Renal cortical epithelial cell (primary cell): ENCODE data around the gene DEPDC1B. TPM values are rescaled to one million over a fixed set of nuclear protein-coding genes. Genes with fewer than 3 reads are reported as not detected.
"Not testable (repeated sequence)": the region's sequence is repeated elsewhere in the genome, so short reads cannot be mapped to it uniquely, and the experiment has no call there.

ENCODE experiments used
- DNase-seq: peaks from one replicate; pipeline ENCODE4 v3.0.0-alpha.2; 2011; ENCODE audit warnings: low read depth
- total RNA-seq: library from RNA; depleted of rRNA; stranded (reverse); fragments of >200 nt; gene quantifications from 2 replicates; pipeline ENCODE4 v1.2.3, GENCODE V29; 2014

Gene DEPDC1B
- total RNA-seq, 1 donor from 2014 or later: 5.7 TPM

GRCh38 chr5:60649288-60649917 is 50.6 kb downstream of the DEPDC1B start:
- peak; percentile 66 for DNase-seq

- no peak for DNase-seq
These were observed 51.8 kb downstream of the DEPDC1B start for GRCh38 chr5:60648175-60648574.

DNA sequence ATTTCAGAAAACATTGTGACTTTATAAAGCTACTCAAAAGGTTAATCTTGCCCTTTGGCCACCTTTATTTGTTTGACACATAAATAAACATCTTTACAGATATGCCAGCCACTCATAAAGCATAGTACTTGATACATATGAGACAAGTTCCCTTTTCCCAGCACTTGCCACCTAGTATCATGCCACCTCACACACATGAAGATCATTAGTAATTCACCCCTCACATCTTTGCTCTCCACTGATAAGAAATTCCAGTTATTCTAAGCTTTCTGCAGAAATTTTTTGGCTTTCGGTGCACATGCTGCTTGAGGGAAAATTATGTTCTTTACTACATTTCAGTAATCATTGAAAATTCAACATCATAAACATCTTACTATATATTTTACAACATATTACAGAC is 59.1 kb downstream of the DEPDC1B start:
- DNase-seq: no peak

- DNase-seq: no peak
These were observed 60.4 kb downstream of the DEPDC1B start for GRCh38 chr5:60639544-60639943.

GRCh38 chr5:60638300-60638699 is 61.7 kb downstream of the DEPDC1B start:
- no peak for DNase-seq

DNA sequence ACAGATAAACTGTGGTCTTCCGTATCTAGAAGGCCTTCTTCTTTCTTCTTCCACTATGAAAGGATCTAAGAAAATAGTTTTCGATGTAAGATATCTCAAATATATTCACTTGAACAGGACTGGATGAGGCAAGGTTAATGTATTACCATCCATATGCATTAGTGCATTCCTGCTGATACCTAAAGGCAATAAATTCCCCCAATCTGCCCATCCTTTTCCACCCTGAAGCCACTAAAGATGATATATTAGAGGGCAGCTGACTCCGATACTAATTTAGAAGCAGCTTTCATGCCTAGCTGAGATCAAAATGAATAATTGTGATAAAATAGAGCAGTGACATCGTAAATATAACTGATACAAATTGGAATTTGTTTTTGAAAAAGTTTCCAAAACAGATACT is 63.3 kb downstream of the DEPDC1B start:
- no peak for DNase-seq

GRCh38 chr5:60636001-60636400 is 64.0 kb downstream of the DEPDC1B start:
- no peak for DNase-seq

DNA sequence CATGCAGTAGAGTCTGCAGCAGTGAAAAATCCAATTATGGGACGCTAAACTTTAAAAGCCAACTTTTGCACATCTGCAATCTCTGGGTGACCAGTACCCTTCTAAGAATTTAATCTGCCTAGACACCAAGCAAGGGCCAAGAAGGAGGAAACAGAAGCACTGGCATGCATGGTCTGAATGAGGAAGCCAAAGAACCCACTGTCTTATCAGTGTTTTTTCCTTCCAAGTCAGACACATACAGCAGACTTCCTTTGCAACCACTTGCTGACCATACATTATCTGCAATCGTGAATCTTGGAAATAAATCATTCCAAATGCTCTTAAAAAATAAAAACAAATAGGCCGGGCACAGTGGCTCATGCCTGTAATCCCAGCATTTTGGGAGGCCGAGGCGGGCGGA is 65.9 kb downstream of the DEPDC1B start:
- DNase-seq: no peak

DNA sequence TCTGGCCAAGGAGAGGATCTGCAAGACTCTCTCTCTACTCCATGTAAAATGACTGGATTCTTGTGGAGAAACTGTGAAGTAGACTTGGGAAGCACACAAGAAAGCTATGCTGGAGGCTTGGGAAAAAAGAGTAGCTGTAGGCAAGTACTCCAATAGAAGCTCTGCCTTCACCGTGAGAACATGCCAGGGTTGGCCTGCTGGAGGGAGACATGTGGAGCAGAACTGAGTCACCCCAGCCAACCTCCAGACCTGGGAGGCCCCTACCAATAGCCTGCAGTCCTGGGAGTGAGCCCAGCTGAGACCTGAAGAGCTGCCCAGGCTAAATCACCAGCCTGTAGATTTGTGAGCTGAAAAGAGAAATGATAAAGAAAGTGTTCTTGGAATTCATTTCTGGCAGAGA is 66.6 kb downstream of the DEPDC1B start:
- peak; percentile 60 for DNase-seq

GRCh38 chr5:60632153-60632552 is 67.8 kb downstream of the DEPDC1B start:
- no peak for DNase-seq

DNA sequence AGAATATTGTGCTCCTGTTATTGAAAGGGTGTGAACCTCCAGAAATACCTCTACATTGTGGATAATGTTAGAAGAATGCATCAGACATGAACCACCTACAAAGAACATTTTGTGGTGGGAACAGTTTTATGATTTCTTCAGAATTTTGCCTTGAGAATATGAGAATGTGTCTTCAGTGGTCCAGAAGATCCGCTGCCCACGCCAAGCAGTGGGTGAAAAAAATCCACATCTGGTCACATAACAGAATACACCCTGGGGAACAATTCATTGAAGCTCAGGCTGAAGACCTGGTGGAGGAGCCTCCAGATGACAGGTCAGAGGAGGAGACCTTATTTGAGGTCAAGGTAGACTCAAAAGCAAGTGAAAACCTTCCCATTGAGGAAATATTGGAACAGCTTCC is 69.1 kb downstream of the DEPDC1B start:
- DNase-seq: no peak

DNA sequence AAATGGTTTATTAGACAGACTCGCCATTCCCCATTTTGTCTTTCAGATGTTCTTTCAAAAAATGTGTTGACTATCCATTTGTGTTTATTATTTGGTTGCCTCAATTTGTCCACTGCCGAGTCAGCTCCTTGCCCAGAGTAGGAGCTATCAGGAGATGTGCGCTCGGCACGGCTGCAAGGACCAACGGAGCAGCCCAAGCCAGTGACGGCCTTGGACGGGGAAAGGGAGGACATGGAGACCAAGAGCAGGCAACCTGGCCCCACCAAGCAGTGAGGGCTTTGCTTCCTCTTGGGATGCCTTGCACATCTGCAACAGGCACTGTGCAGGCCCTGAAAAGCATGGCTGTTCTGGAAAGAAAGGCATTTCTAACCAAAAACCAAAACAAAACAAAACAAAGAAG is 69.8 kb downstream of the DEPDC1B start:
- DNase-seq: no peak

DNA sequence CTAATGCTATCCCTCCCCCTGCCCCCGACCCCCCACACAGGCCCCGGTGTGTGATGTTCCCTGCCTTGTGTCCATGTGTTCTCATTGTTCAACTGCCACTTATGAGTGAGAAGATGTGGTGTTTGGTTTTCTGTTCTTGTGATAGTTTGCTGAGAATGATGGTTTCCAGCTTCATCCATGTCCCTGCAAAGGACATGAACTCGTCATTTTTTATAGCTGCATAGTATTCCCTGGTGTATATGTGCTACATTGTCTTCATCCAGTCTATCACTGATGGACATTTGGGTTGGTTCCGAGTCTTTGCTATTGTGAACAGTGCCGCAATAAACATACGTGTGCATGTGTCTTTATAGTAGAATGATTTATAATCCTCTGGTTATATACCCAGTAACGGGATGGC is 75.1 kb downstream of the DEPDC1B start:
- not testable (repeated sequence) for DNase-seq

DNA sequence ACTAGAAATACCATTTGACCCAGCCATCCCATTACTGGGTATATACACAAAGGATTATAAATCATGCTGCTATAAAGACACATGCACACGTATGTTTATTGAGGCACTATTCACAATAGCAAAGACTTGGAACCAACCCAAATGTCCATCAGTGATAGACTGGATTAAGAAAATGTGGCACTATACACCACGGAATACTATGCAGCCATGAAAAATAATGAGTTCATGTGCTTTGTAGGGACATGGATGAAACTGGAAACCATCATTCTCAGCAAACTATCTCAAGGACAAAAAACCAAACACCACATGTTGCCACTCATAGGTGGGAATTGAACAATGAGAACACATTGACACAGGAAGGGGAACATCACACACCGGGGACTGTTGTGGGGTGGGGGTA is 79.2 kb downstream of the DEPDC1B start:
- DNase-seq: not testable (repeated sequence)

DNA sequence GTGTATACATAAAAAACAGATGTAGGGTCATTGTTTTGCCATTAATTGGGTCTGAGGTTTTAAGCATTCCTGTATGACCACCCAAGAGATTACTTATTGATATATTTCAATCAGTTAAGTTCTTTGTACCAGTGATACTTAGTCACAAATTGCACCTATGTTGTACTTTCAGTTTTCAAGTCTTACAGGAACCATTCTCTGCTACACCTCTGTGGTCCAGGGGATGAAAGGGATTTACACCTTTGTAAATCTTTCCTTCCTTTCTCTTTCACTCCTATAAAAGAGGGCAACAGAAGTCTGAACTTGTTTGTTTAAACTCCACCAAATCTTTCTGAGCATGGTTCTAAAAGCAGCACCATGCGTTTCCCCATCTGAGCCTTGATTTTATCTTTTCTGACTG is 86.1 kb downstream of the DEPDC1B start:
- peak; percentile 4 for DNase-seq

DNA sequence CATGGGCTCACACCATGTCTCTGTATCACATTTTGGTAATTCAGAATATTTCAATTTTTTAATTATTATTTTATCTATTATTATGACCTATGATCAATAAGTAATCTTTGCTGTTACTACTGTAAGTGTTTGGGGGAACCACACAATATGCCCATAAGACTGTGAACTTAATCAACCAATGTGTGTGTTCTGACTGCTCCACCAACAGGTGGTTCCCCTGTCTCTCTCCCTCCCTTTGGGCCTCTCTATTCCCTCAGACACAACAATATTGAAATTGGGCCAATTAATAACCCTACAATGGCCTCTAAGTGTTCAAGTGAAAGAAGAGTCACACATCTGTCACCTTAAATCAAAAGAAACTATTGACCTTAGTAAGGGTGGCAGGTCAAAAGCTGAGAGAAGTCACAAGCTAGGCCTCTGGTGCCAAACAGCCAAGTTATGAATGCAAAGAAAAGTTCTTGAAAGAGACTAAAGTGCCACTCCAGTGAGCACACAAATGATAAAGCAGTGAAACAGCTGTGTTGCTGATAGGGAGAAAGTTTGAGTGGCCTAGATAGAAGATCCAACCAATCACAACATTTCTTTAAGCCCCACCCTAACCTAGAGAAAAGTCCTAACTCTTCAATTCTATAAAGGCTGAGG is 88.7 kb downstream of the DEPDC1B start:
- DNase-seq: no peak

DNA sequence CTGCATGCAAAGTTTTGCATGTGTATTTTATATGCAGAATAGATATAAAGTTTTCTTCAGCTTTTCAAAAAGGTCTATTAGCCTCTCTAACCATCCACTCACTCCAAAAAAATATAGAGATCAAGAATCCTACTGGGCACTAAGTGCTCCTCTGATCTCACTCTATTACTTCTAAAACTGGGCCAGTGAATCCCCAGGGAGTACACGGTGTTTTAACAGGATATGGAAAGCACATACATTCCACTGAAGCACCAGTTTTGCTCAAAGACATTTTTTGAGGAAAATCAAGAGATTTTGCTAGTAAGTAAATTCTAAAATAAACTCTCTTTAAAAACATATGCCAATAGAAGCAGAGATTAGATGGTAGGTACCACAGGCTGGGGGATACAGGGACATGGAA is 95.2 kb downstream of the DEPDC1B start:
- no peak for DNase-seq

DNA sequence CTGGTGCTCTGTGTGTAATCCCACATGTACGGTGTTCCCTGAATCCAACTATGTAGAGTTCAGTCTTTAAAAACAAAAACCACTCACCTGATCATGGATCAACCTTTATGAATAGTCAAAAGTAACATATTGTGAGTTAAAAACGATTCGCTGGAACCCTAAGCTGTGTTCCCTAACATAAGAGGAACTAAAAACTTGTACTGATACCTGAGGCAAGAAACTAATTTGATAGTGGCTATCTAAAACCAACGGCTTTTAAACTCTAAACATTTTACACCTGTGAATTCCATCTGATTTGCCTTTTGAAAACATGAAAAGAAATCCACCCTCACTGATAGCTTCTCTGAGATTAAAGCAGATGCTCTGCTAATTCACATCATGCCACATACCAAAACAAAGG is 101.5 kb downstream of the DEPDC1B start:
- DNase-seq: no peak

GRCh38 chr5:60597572-60598320 is 102.2 kb downstream of the DEPDC1B start:
- no peak for DNase-seq

- no peak for DNase-seq
These were observed 105.1 kb downstream of the DEPDC1B start for GRCh38 chr5:60594715-60595477.

DNA sequence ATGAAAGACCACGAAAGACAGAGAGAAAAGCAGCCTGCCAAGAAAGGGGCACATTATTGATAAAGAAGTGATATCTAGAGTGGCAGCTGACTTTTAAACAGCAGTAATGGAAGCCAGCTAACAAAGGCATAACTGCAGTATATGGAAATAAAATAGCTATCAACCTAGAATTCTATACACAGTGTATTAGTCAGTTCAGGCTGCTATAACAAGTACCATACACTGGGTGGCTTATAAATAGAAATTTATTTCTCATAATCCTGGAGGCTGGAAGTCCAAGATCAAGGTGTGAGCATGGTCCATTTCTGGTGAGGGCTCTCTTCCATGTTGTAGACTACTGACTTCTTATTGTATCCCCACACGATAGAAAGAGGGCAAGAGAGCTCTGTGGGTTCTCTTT is 109.8 kb downstream of the DEPDC1B start:
- no peak for DNase-seq

GRCh38 chr5:60587312-60587711 is 112.7 kb downstream of the DEPDC1B start:
- DNase-seq: not testable (repeated sequence)
